Measurements from ENCODE around the gene PLCB3. TPM values are rescaled to one million over a fixed set of nuclear protein-coding genes. Genes with fewer than 3 reads are reported as not detected.

The PLCB3 gene
- total and polyA plus RNA-seq, 2 of the 13 experiments (the other 11 are each of a cell fraction or from before 2014, with no cell fraction given) = 7.5 to 13.8 TPM

GRCh38 chr11:64251016-64251752, at the start of gene PLCB3 (continued):
- TF ChIP-seq ZNF761 (CRISPR knock-in tag; conservative IDR thresholded peaks at IDR 0.05) = no peak
- TF ChIP-seq GPN1 (CRISPR knock-in tag; IDR thresholded peaks at IDR 0.05; ENCODE audit: borderline replicate concordance) = no peak
- 0 out of 2 replicates have a peak, but pooled peaks have one; percentile 11 for TF ChIP-seq ZNF768 (CRISPR knock-in tag; IDR thresholded peaks at IDR 0.05)
- TF ChIP-seq LCORL (IDR thresholded peaks at IDR 0.05) = no peak
- 0 out of 2 replicates have a peak, but pooled peaks have one; percentile 21 for TF ChIP-seq LCORL (CRISPR knock-in tag; IDR thresholded peaks at IDR 0.05)
- TF ChIP-seq ZNF772 (CRISPR knock-in tag; IDR thresholded peaks at IDR 0.05) = no peak
- TF ChIP-seq, protein P1, sequence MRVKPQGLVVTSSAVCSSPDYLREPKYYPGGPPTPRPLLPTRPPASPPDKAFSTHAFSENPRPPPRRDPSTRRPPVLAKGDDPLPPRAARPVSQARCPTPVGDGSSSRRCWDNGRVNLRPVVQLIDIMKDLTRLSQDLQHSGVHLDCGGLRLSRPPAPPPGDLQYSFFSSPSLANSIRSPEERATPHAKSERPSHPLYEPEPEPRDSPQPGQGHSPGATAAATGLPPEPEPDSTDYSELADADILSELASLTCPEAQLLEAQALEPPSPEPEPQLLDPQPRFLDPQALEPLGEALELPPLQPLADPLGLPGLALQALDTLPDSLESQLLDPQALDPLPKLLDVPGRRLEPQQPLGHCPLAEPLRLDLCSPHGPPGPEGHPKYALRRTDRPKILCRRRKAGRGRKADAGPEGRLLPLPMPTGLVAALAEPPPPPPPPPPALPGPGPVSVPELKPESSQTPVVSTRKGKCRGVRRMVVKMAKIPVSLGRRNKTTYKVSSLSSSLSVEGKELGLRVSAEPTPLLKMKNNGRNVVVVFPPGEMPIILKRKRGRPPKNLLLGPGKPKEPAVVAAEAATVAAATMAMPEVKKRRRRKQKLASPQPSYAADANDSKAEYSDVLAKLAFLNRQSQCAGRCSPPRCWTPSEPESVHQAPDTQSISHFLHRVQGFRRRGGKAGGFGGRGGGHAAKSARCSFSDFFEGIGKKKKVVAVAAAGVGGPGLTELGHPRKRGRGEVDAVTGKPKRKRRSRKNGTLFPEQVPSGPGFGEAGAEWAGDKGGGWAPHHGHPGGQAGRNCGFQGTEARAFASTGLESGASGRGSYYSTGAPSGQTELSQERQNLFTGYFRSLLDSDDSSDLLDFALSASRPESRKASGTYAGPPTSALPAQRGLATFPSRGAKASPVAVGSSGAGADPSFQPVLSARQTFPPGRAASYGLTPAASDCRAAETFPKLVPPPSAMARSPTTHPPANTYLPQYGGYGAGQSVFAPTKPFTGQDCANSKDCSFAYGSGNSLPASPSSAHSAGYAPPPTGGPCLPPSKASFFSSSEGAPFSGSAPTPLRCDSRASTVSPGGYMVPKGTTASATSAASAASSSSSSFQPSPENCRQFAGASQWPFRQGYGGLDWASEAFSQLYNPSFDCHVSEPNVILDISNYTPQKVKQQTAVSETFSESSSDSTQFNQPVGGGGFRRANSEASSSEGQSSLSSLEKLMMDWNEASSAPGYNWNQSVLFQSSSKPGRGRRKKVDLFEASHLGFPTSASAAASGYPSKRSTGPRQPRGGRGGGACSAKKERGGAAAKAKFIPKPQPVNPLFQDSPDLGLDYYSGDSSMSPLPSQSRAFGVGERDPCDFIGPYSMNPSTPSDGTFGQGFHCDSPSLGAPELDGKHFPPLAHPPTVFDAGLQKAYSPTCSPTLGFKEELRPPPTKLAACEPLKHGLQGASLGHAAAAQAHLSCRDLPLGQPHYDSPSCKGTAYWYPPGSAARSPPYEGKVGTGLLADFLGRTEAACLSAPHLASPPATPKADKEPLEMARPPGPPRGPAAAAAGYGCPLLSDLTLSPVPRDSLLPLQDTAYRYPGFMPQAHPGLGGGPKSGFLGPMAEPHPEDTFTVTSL (CRISPR knock-in tag; IDR thresholded peaks at IDR 0.05; ENCODE audit: borderline replicate concordance) = no peak
- TF ChIP-seq IRF9 (CRISPR knock-in tag; IDR thresholded peaks at IDR 0.05; ENCODE audit: borderline replicate concordance) = no peak
- no peak for TF ChIP-seq ZNF597 (CRISPR knock-in tag; IDR thresholded peaks at IDR 0.05)
- 0 out of 2 replicates have a peak, but pooled peaks have one; percentile 34 for TF ChIP-seq ZNF572 (CRISPR knock-in tag; IDR thresholded peaks at IDR 0.05)
- TF ChIP-seq FOXK1 (CRISPR knock-in tag; IDR thresholded peaks at IDR 0.05; ENCODE audit: borderline replicate concordance, low read depth) = no peak
- no peak for TF ChIP-seq NONO (IDR thresholded peaks at IDR 0.05)
- TF ChIP-seq NONO (CRISPR knock-in tag; conservative IDR thresholded peaks at IDR 0.05) = no peak
- no peak for TF ChIP-seq ZNF770 (CRISPR knock-in tag; IDR thresholded peaks at IDR 0.05)
- no peak for TF ChIP-seq ZNF3 (CRISPR knock-in tag; IDR thresholded peaks at IDR 0.05)
- no peak for TF ChIP-seq ZNF788 (CRISPR knock-in tag; IDR thresholded peaks at IDR 0.05; ENCODE audit: borderline replicate concordance)
- no peak; the same call in 1 of the 2 replicates for TF ChIP-seq MAX (IDR thresholded peaks at IDR 0.05)
- TF ChIP-seq MBNL3 (CRISPR knock-in tag; conservative IDR thresholded peaks at IDR 0.05) = no peak
- no peak for TF ChIP-seq XRCC5 (optimal IDR thresholded peaks at IDR 0.05; ENCODE audit: low read length)
